Measurements from ENCODE around the gene CAMK2G.
A peak's percentile ranks its signal among the peaks of the same experiment; 100 is the strongest.
"Not testable (repeated sequence)": the region's sequence is repeated elsewhere in the genome, so short reads cannot be mapped to it uniquely, and the experiment has no call there.

The CAMK2G gene

GRCh38 chr10:73874267-73875138 lies at the start of gene CAMK2G:
CAMK2G (minus strand) TSS chr10:73874555; CDS start chr10:73874461, 94 bp downstream.
- peak; percentile 90 for DNase-seq

- DNase-seq: peak; percentile 35
Measured at GRCh38 chr10:73922864-73923133, 48.4 kb upstream of the CAMK2G start.

GRCh38 chr10:73922007-73922863 lies 47.9 kb upstream of the CAMK2G start:
- peak; percentile 72 for DNase-seq

GRCh38 chr10:73920089-73920488 lies 45.7 kb upstream of the CAMK2G start:
- DNase-seq: no peak

GRCh38 chr10:73919481-73919880 lies 45.1 kb upstream of the CAMK2G start:
- DNase-seq: not testable (repeated sequence)

GRCh38 chr10:73917566-73918305 lies 43.4 kb upstream of the CAMK2G start:
- DNase-seq: no peak

GRCh38 chr10:73916761-73917470 lies 42.6 kb upstream of the CAMK2G start:
- DNase-seq: no peak

GRCh38 chr10:73915206-73915851 lies 41.0 kb upstream of the CAMK2G start:
- DNase-seq: no peak

- DNase-seq: no peak
Measured at GRCh38 chr10:73914036-73914435, 39.7 kb upstream of the CAMK2G start.

GRCh38 chr10:73911553-73912004 lies 37.2 kb upstream of the CAMK2G start:
- DNase-seq: peak; percentile 62

- DNase-seq: peak; percentile 54
Measured at GRCh38 chr10:73910764-73911552, 36.6 kb upstream of the CAMK2G start, which contains the start of gene PLAU. PLAU (plus strand) TSS chr10:73911132; CDS start chr10:73911556, 424 bp downstream.

- peak; percentile 42 for DNase-seq
Measured at GRCh38 chr10:73910401-73910763, 36.0 kb upstream of the CAMK2G start.

- DNase-seq: no peak
Measured at GRCh38 chr10:73909540-73910115, 35.3 kb upstream of the CAMK2G start.

- DNase-seq: peak; percentile 90
Measured at GRCh38 chr10:73908853-73909539, 34.6 kb upstream of the CAMK2G start.

GRCh38 chr10:73907841-73908517 lies 33.6 kb upstream of the CAMK2G start:
- no peak for DNase-seq

- no peak for DNase-seq
Measured at GRCh38 chr10:73906524-73907447, 32.4 kb upstream of the CAMK2G start.

- DNase-seq: no peak
Measured at GRCh38 chr10:73905256-73906020, 31.1 kb upstream of the CAMK2G start.

Data from activated CD4-positive, alpha-beta T cell treated with anti-CD3 and anti-CD28 coated beads, Interleukin-10, Interleukin-2, amounts not matched to agents 100 ng/mL and 50 ng/mL, durations not matched to agents 16 hours and 8 hours (primary cell).